ENCODE measurements around the gene SEPTIN3.
A peak's percentile ranks its signal among the peaks of the same experiment; 100 is the strongest.
"Not testable (repeated sequence)": the region's sequence is repeated elsewhere in the genome, so short reads cannot be mapped to it uniquely, and the experiment has no call there.

Gene SEPTIN3

DNA sequence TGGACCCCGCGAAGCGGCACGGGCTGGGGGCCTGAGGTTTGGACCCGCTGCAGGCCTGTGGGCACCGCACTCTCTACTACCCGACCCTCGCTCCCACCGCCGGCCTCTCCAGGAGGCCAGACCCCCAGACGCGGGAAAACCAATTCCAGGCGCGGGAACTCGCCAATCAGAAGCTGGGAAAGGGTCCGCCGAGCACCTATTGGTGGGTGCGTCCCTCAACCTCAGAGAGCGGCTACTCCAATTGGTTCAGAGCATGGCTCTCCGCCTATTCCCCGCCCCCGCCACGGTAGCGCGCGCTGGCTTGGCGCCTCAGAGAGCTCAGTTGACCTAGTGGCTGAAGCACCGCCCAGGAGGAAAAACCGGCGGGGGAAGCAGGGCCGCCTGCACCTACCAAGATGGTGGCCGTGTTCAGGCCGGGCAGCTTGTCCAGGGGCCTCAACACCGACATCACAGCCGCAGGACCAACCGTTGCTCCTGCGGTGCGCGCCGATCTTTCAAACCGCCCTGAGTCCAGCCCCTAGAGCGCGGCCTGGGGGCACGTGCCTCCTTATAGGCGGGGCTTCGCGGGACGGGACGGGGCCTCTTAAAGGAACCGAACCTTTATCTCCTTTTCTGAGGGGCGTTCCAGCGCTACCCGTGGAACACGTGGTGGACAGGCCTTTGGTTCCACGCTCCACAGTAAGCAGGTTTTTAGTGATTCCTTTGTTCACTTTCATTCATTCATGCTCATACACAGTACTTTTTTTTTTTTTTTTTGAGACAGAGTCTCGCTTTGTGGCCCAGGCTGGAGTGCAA lies 22.4 kb upstream of the SEPTIN3 start, which contains the start of gene CENPM:
Gene CENPM (minus strand): TSS at position 524 of the 795 bp plus-strand sequence. CDS start 76 bp downstream, at position 448.
- Histone ChIP-seq H3K27me3 (ENCODE audit: control insufficient read depth, insufficient read depth, low read length) (peaks cover 4% of the 10 kb centered on the region), H3K4me1 (ENCODE audit: control insufficient read depth, insufficient read depth, low read length) (peaks cover 20% of the 10 kb centered on the region), H3K9ac (ENCODE audit: low read depth, low read length) (peak within 1 kb of the TSS; percentile 80)

DNA sequence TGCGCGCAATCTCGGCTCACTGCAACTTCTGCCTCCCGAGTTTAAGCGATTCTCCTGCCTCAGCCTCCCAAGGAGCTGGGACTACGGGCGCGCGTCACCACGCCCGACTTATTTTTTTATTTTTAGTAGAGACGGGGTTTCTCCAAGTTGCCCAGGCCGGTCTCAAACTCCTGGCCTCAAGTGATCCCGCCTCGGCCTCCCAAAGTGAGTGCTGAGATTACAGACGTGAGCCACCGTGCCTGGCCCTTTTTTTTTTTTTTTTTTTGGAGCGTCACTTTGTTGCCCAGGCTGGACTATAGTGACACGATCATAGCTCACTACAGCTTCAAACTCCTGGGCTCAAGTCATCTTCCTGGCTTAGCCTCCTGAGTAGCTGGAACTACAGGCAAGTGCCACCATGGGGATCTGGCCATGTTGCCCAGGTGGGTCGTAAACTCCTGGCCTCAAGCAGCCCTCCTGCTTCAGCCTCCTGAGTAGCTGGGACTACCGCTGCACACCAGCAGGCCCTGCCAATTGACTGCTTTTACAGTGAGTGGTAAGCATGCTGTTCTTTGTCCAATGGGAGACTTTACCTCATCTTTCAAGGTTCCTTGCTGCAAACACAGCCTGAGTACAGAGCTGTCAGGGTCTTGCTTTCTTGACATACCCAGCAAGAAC lies 21.7 kb upstream of the SEPTIN3 start:
- Histone ChIP-seq H3K4me2 (ENCODE audit: low read length) (peak overlapping the region; percentile 96), H3K36me3 (ENCODE audit: insufficient read depth, low read length) (no peaks in the 10 kb centered on the region), H3K9me3 (replicated peaks; ENCODE audit: low read length) (no peaks in the 10 kb centered on the region), H3K27me3 (ENCODE audit: control insufficient read depth, insufficient read depth, low read length) (peaks cover 4% of the 10 kb centered on the region), H3K4me3 (ENCODE audit: low read length) (peak overlapping the region; percentile 92), H3K9ac (ENCODE audit: low read depth, low read length) (peak overlapping the region; percentile 80), H3K4me1 (ENCODE audit: control insufficient read depth, insufficient read depth, low read length) (peaks cover 20% of the 10 kb centered on the region)

More for the DNA sequence above, 22.4 kb upstream of the SEPTIN3 start, which contains the start of gene CENPM:
- no peaks in the 10 kb centered on the region for H3K36me3 ChIP-seq (ENCODE audit: insufficient read depth, low read length)
- H3K4me3 ChIP-seq (ENCODE audit: low read length): peak within 1 kb of the TSS; percentile 92
- no peaks in the 10 kb centered on the region for H3K9me3 ChIP-seq (replicated peaks; ENCODE audit: low read length)
- peak within 1 kb of the TSS; percentile 96 for H3K4me2 ChIP-seq (ENCODE audit: low read length)

DNA sequence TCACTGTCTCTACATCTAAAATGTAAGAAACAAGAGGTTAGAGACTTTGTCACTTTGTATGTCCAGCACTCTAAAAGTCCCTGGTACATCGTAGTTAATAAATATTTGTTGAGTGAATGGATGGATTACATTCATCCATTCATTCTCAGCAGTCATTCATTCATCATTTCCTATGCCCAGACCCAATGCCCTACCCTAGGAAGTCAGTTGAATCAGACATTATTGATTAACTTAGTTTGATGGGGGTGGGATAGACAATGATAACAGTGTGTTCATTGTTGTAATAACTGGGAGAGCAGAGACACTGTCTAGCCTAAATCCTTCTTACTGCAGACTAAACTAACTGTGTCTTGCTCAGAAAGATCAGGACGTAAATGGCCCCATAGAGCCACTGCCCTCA lies 21.1 kb upstream of the SEPTIN3 start:
- Histone ChIP-seq H3K4me1 (ENCODE audit: control insufficient read depth, insufficient read depth, low read length) (peaks cover 20% of the 10 kb centered on the region), H3K27me3 (ENCODE audit: control insufficient read depth, insufficient read depth, low read length) (peaks cover 4% of the 10 kb centered on the region), H3K9me3 (replicated peaks; ENCODE audit: low read length) (no peaks in the 10 kb centered on the region), H3K4me3 (ENCODE audit: low read length) (no peak overlapping the region), H3K9ac (ENCODE audit: low read depth, low read length) (no peak overlapping the region), H3K36me3 (ENCODE audit: insufficient read depth, low read length) (no peaks in the 10 kb centered on the region), H3K4me2 (ENCODE audit: low read length) (no peak overlapping the region)

DNA sequence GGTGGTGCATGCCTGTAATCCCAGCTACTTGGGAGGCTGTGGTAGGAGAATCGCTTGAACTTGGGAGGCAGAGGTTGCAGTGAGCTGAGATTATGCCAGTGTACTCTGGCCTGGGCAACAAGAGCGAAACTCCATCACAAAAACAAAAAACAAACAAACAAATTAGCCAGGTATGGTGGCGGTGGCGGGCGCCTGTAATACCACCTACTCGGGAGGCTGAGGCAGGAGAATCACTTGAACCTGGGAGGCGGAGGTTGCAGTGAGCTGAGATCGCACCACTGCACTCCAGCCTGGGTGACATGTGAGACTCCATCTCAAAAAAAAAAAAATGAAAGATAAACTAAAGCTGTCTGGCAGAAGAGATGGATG lies 20.3 kb upstream of the SEPTIN3 start:
- not testable (repeated sequence) for H3K4me3 ChIP-seq (ENCODE audit: low read length); H3K4me2 ChIP-seq (ENCODE audit: low read length); H3K9me3 ChIP-seq (replicated peaks; ENCODE audit: low read length); H3K9ac ChIP-seq (ENCODE audit: low read depth, low read length); H3K27me3 ChIP-seq (ENCODE audit: control insufficient read depth, insufficient read depth, low read length); H3K36me3 ChIP-seq (ENCODE audit: insufficient read depth, low read length)
- peaks cover 16% of the 10 kb centered on the region for H3K4me1 ChIP-seq (ENCODE audit: control insufficient read depth, insufficient read depth, low read length)

DNA sequence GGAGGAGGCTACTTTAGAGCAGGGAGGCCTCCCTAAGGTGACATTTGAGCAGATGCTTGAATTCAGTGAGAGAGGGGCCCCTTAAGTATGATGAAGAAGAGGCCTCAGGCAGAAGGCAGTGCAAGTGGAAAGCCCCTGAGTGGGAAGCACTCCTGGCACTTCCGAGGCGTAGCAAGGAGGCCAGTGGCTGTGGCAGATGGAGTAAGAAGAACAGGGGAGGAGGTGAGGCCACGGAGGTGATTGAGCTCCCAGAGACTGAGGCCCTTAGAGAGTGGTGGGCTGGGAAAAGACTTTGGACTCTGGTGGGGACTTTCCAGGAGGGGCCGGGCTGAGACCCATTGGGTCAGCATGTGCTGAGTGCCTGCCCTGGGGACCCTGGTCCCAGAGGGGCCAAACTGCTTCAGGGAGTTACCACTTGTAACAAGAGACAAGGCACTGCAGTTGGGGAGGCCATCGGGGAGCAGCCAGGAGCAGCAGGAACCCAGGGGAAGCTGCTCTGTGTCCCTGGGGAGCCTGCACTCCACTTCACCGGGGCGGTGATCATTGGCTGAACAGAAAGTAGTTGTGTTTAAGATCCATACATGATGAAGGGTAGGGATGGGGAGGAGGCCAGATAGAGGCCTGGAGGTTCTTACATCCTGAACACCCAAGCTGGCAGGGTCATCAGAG lies 19.8 kb upstream of the SEPTIN3 start:
- Histone ChIP-seq H3K9ac (ENCODE audit: low read depth, low read length) (no peak overlapping the region), H3K4me1 (ENCODE audit: control insufficient read depth, insufficient read depth, low read length) (peaks cover 16% of the 10 kb centered on the region), H3K27me3 (ENCODE audit: control insufficient read depth, insufficient read depth, low read length) (peaks cover 7% of the 10 kb centered on the region), H3K9me3 (replicated peaks; ENCODE audit: low read length) (no peaks in the 10 kb centered on the region), H3K36me3 (ENCODE audit: insufficient read depth, low read length) (no peaks in the 10 kb centered on the region), H3K4me2 (ENCODE audit: low read length) (no peak overlapping the region), H3K4me3 (ENCODE audit: low read length) (no peak overlapping the region)

DNA sequence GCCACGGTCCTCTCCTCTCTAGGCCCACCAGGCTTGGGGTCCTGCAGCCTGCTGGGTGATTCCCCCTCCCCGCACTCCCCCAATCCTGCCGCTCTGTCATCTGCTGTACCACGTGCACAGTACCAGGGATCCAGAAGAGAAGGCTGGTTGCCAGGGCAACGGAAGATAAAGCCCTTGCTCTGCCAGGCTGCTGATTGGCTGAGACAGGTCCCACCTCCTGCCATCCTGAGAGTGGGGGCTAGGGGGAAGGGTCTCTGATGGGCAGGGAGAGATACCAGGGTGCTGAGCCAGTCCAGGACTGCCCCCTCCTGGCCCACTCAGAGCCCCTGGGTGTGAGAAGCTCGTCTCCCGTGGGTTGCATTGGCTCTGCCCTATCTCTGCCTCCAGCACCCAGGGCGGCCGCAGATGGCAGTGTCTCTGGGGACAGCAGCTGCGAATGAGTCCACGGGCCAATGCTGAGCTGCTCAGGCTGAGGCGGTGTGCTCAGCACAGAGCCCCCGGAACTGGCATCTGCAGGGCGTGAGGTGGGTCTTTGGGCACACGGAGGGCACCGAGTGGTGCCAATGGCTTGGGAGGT lies 17.3 kb upstream of the SEPTIN3 start, which contains the start of gene SMIM45:
Gene SMIM45 (plus strand): TSS at position 253 of the 577 bp plus-strand sequence.
- Histone ChIP-seq H3K4me2 (ENCODE audit: low read length) (no peak within 1 kb of the TSS), H3K4me1 (ENCODE audit: control insufficient read depth, insufficient read depth, low read length) (peaks cover 5% of the 10 kb centered on the region), H3K9ac (ENCODE audit: low read depth, low read length) (no peak within 1 kb of the TSS), H3K27me3 (ENCODE audit: control insufficient read depth, insufficient read depth, low read length) (peaks cover 7% of the 10 kb centered on the region), H3K36me3 (ENCODE audit: insufficient read depth, low read length) (no peaks in the 10 kb centered on the region), H3K4me3 (ENCODE audit: low read length) (no peak within 1 kb of the TSS), H3K9me3 (replicated peaks; ENCODE audit: low read length) (no peaks in the 10 kb centered on the region)

DNA sequence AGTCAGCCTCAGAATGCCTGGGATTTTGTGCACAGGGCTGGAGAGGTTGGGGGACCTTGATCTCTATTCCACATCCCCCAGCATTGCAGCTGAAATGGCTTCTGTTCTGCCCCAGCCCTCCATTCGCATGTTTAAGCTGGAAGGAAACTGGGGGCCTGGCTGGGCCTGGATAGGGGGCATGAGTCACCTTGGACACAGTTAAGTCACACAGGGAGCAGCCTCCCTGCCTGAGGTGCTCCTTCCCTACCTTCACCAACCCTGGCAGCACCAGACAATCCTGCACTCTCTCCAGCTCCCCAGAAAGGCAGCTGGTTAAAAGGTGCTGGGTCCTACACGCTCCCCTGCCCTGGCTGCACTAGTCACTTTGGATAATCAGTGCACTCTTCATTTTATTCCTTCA lies 16.5 kb upstream of the SEPTIN3 start:
- H3K27me3 ChIP-seq (ENCODE audit: control insufficient read depth, insufficient read depth, low read length): peaks cover 7% of the 10 kb centered on the region
- no peak overlapping the region for H3K9ac ChIP-seq (ENCODE audit: low read depth, low read length)
- no peaks in the 10 kb centered on the region for H3K36me3 ChIP-seq (ENCODE audit: insufficient read depth, low read length)
- no peaks in the 10 kb centered on the region for H3K9me3 ChIP-seq (replicated peaks; ENCODE audit: low read length)
- no peak overlapping the region for H3K4me3 ChIP-seq (ENCODE audit: low read length)
- H3K4me2 ChIP-seq (ENCODE audit: low read length): no peak overlapping the region
- no peaks in the 10 kb centered on the region for H3K4me1 ChIP-seq (ENCODE audit: control insufficient read depth, insufficient read depth, low read length)

DNA sequence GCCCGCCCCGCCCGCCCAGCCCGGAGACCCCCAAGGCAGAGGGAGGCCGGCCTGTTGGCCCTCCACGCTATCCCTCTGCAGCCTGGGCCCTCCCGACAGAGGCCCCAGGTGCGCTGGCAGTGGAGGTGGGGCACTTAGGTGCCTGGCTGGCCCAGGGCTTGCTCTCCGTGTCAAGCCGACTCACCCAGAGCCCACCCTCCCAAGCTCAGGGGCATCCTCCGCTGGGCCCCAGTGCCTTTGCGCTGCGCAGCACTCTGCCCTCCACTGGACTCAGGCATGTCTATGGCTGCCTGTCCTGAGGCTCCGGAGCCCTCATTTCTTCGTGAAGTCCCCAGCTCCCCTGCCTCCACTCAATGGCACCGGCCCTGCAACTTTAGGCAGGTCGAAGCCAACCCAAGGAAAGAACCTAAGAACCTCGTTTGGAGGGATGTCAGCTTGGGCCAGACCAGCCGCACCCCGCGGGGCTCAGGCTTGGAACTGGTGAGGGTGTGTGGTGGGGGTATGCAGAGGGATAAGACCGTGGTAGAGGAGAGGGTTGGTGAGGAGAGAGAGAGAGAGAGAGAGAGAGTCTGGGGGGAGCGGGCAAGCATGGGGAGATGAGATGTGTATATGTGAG lies 11.2 kb upstream of the SEPTIN3 start:
- Histone ChIP-seq H3K9me3 (replicated peaks; ENCODE audit: low read length) (no peaks in the 10 kb centered on the region), H3K4me3 (ENCODE audit: low read length) (no peak overlapping the region), H3K4me1 (ENCODE audit: control insufficient read depth, insufficient read depth, low read length) (no peaks in the 10 kb centered on the region), H3K9ac (ENCODE audit: low read depth, low read length) (no peak overlapping the region), H3K4me2 (ENCODE audit: low read length) (no peak overlapping the region), H3K27me3 (ENCODE audit: control insufficient read depth, insufficient read depth, low read length) (peaks cover 12% of the 10 kb centered on the region), H3K36me3 (ENCODE audit: insufficient read depth, low read length) (no peaks in the 10 kb centered on the region)

DNA sequence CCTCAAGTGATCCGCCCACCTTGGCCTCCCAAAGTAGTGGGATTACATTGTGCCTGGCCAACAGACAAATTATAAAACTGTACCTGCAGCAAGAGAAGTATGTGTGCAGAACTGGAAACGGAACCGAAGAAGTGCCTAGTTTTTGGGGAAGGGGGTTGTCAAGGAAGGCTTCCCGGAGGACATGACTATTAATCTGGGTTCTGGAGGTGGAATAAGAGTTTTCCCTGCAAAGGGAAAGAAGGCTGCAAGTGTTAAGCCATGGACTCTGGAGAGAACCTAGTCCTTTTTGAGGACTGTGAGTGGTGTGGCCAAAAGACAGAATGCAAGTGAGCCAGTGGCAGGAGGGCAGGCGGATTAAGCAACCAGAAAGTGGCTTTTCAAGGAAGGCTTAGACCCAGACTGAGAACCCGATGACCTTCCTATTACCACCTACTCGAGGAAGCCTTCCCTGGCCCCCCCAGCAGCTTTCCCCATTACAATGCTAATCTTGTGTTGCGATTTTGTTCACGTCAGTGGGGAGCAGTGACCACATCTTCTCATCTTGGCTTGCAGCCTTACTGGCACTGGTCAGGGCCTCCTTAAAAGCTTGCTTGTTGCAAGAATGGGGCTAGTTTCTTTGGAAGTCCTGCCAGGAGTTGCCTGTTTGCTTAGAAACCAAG lies 5.7 kb upstream of the SEPTIN3 start:
- H3K36me3 ChIP-seq (ENCODE audit: insufficient read depth, low read length): no peaks in the 10 kb centered on the region
- no peak overlapping the region for H3K4me3 ChIP-seq (ENCODE audit: low read length)
- no peaks in the 10 kb centered on the region for H3K9me3 ChIP-seq (replicated peaks; ENCODE audit: low read length)
- no peaks in the 10 kb centered on the region for H3K4me1 ChIP-seq (ENCODE audit: control insufficient read depth, insufficient read depth, low read length)
- no peak overlapping the region for H3K9ac ChIP-seq (ENCODE audit: low read depth, low read length)
- H3K27me3 ChIP-seq (ENCODE audit: control insufficient read depth, insufficient read depth, low read length): peaks cover 24% of the 10 kb centered on the region
- H3K4me2 ChIP-seq (ENCODE audit: low read length): no peak overlapping the region

DNA sequence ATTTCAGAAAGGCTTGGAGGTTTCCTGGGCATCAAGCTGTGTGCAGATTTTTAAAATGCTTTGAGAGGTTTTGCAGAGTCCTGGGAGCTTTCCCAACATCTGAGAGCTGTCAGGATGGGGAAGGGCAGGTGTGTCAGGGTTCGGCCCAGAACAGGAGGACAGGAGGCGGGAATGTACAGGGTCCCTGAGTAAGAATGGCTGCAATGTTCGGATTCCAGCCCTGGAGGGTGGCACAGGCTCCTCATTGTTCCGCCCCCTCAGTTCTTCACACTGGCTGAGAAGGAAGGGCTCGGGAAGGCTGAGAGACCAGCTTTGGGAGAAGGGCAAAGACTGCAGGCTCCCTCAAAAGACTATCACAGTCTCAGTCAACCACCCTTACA lies 5.1 kb upstream of the SEPTIN3 start:
- Histone ChIP-seq H3K27me3 (ENCODE audit: control insufficient read depth, insufficient read depth, low read length) (peaks cover 24% of the 10 kb centered on the region), H3K36me3 (ENCODE audit: insufficient read depth, low read length) (no peaks in the 10 kb centered on the region), H3K9me3 (replicated peaks; ENCODE audit: low read length) (no peaks in the 10 kb centered on the region), H3K4me3 (ENCODE audit: low read length) (no peak overlapping the region), H3K4me1 (ENCODE audit: control insufficient read depth, insufficient read depth, low read length) (no peaks in the 10 kb centered on the region), H3K9ac (ENCODE audit: low read depth, low read length) (no peak overlapping the region), H3K4me2 (ENCODE audit: low read length) (no peak overlapping the region)

All from skeletal muscle satellite cell (primary cell).